ENCODE measurements around the gene MRPL37.

Gene MRPL37

GRCh38 chr1:54257346-54257620 is 57.3 kb downstream of the MRPL37 start:
- Histone ChIP-seq H3K4me3 (ENCODE audit: low read depth, low read length) (no peak overlapping the region), H3K27me3 (replicated peaks) (no peaks in the 10 kb centered on the region), H3K36me3 (replicated peaks) (no peaks in the 10 kb centered on the region), H3K27ac (no peak overlapping the region)
- in situ Hi-C loops (cut with HindIII; ENCODE audit: low pct_ligation_motif_present, low sequenced_read_pairs): no loop called here
- no peak for TF ChIP-seq CTCF (IDR thresholded peaks at IDR 0.05; ENCODE audit: low read depth, low read length, missing control alignments)
- no peak for DNase-seq

- no peak for TF ChIP-seq CTCF (IDR thresholded peaks at IDR 0.05; ENCODE audit: low read depth, low read length, missing control alignments)
- H3K27me3 ChIP-seq (replicated peaks): no peaks in the 10 kb centered on the region
- H3K4me3 ChIP-seq (ENCODE audit: low read depth, low read length): no peak overlapping the region
- DNase-seq: no peak
- no peaks in the 10 kb centered on the region for H3K36me3 ChIP-seq (replicated peaks)
- in situ Hi-C loops (cut with HindIII; ENCODE audit: low pct_ligation_motif_present, low sequenced_read_pairs): no loop called here
- H3K27ac ChIP-seq: no peak overlapping the region
Observed at GRCh38 chr1:54257876-54258275, 57.9 kb downstream of the MRPL37 start.

GRCh38 chr1:54259546-54260140 is 59.7 kb downstream of the MRPL37 start:
- TF ChIP-seq CTCF (IDR thresholded peaks at IDR 0.05; ENCODE audit: low read depth, low read length, missing control alignments): no peak
- DNase-seq: no peak
- in situ Hi-C loops (cut with HindIII; ENCODE audit: low pct_ligation_motif_present, low sequenced_read_pairs): no loop called here
- Histone ChIP-seq H3K27ac (no peak overlapping the region), H3K4me3 (ENCODE audit: low read depth, low read length) (no peak overlapping the region), H3K27me3 (replicated peaks) (no peaks in the 10 kb centered on the region), H3K36me3 (replicated peaks) (no peaks in the 10 kb centered on the region)

GRCh38 chr1:54260810-54261209 is 60.8 kb downstream of the MRPL37 start:
- H3K4me3 ChIP-seq (ENCODE audit: low read depth, low read length): no peak overlapping the region
- H3K27ac ChIP-seq: no peak overlapping the region
- no peak for TF ChIP-seq CTCF (IDR thresholded peaks at IDR 0.05; ENCODE audit: low read depth, low read length, missing control alignments)
- no peaks in the 10 kb centered on the region for H3K27me3 ChIP-seq (replicated peaks)
- H3K36me3 ChIP-seq (replicated peaks): no peaks in the 10 kb centered on the region
- no peak for DNase-seq
- in situ Hi-C loops (cut with HindIII; ENCODE audit: low pct_ligation_motif_present, low sequenced_read_pairs): no loop called here

GRCh38 chr1:54262244-54262643 is 62.3 kb downstream of the MRPL37 start:
- H3K36me3 ChIP-seq (replicated peaks): no peaks in the 10 kb centered on the region
- H3K27me3 ChIP-seq (replicated peaks): no peaks in the 10 kb centered on the region
- DNase-seq: no peak
- in situ Hi-C loops (cut with HindIII; ENCODE audit: low pct_ligation_motif_present, low sequenced_read_pairs): no loop called here
- no peak overlapping the region for H3K27ac ChIP-seq
- TF ChIP-seq CTCF (IDR thresholded peaks at IDR 0.05; ENCODE audit: low read depth, low read length, missing control alignments): no peak
- H3K4me3 ChIP-seq (ENCODE audit: low read depth, low read length): no peak overlapping the region

GRCh38 chr1:54263601-54264226 is 63.7 kb downstream of the MRPL37 start:
- Histone ChIP-seq H3K36me3 (replicated peaks) (no peaks in the 10 kb centered on the region), H3K27ac (no peak overlapping the region), H3K4me3 (ENCODE audit: low read depth, low read length) (no peak overlapping the region), H3K27me3 (replicated peaks) (no peaks in the 10 kb centered on the region)
- no peak for TF ChIP-seq CTCF (IDR thresholded peaks at IDR 0.05; ENCODE audit: low read depth, low read length, missing control alignments)
- in situ Hi-C loops (cut with HindIII; ENCODE audit: low pct_ligation_motif_present, low sequenced_read_pairs): no loop called here
- DNase-seq: no peak
